Liver (tissue), 9 donors: Measurements from ENCODE around the gene EVA1C. TPM values are rescaled to one million over a fixed set of nuclear protein-coding genes. Genes with fewer than 3 reads are reported as not detected.
A peak's percentile ranks its signal among the peaks of the same experiment; 100 is the strongest.

Experiments used
- DNase-seq: peaks from one replicate; pipeline ENCODE4 v3.0.0-alpha.2; 2017; ENCODE audit warnings: low spot score
- H3K27ac ChIP-seq, 2 donors: one replicate each; pipeline ENCODE4 v1.7.0; 2013; ENCODE audit warnings: inconsistent platforms in 2 of 2, low read length in 2 of 2, control low read depth in 1 of 2, low read depth in 1 of 2, mild to moderate bottlenecking in 1 of 2
- H3K27me3 ChIP-seq, 4 donors: one replicate each; pipeline versions ENCODE4 v1.6.1 to v1.7.0; 2013; ENCODE audit warnings: low read length in 3 of 4, inconsistent platforms in 1 of 4, mild to moderate bottlenecking in 1 of 4, moderate library complexity in 1 of 4; ENCODE audit not compliant: control insufficient read depth in 4 of 4, insufficient read depth in 4 of 4
- H3K36me3 ChIP-seq, 4 donors: one replicate each; pipeline versions ENCODE4 v1.6.1 to v1.7.0; 2013; ENCODE audit warnings: low read length in 3 of 4, mild to moderate bottlenecking in 3 of 4, low read depth in 1 of 4, moderate library complexity in 1 of 4; ENCODE audit not compliant: control insufficient read depth in 4 of 4, insufficient read depth in 3 of 4
- H3K4me1 ChIP-seq, 4 donors: one replicate each; pipeline versions ENCODE4 v1.6.1 to v1.7.0; 2013; ENCODE audit warnings: low read length in 3 of 4, mild to moderate bottlenecking in 3 of 4, moderate library complexity in 1 of 4; ENCODE audit not compliant: control insufficient read depth in 4 of 4, insufficient read depth in 4 of 4
- H3K4me3 ChIP-seq, 3 donors: one replicate each; pipeline versions ENCODE4 v1.6.1 to v1.7.0; 2013; ENCODE audit warnings: low read length in 3 of 3, control low read depth in 1 of 3, low read depth in 1 of 3, mild to moderate bottlenecking in 1 of 3
- H3K9ac ChIP-seq, 2 donors: one replicate each; pipeline ENCODE4 v1.7.0; 2013; ENCODE audit warnings: low read length in 2 of 2, mild to moderate bottlenecking in 2 of 2, moderate library complexity in 2 of 2, control low read depth in 1 of 2, low read depth in 1 of 2
- H3K9me3 ChIP-seq, 4 donors: one replicate each; pipeline versions ENCODE4 v1.6.1 to v1.7.0; 2013; ENCODE audit warnings: low read length in 3 of 4; ENCODE audit not compliant: control insufficient read depth in 4 of 4
- CTCF ChIP-seq: fragments of 150-350 bp; IDR thresholded peaks from 2 replicates; pipeline ENCODE4 v1.5.1; 2017; ENCODE audit warnings: improper control_type of control experiment, low read depth, low read length; ENCODE audit not compliant: missing input control
- EGR1 ChIP-seq, 2 donors: IDR thresholded peaks; 2 replicates each; pipeline ENCODE4 v1.6.1; 2016 to 2018; ENCODE audit warnings: antibody characterized with exemption in 2 of 2, low read depth in 2 of 2
- FOXA1 ChIP-seq: IDR thresholded peaks from 2 replicates; pipeline ENCODE4 v1.6.1; 2016; ENCODE audit warnings: antibody characterized with exemption
- FOXA2 ChIP-seq: IDR thresholded peaks from 2 replicates; pipeline ENCODE4 v1.6.1; 2016; ENCODE audit warnings: antibody characterized with exemption
- GABPA ChIP-seq, 2 donors: IDR thresholded peaks in 1 of 2; conservative IDR thresholded peaks in 1 of 2; 2 replicates each; pipeline ENCODE4 v1.6.1; 2016; ENCODE audit warnings: antibody characterized with exemption in 2 of 2, mild to moderate bottlenecking in 1 of 2, moderate library complexity in 1 of 2
- HNF4A ChIP-seq, 2 donors: conservative IDR thresholded peaks; 2 replicates each; pipeline ENCODE4 v1.6.1; 2016; ENCODE audit warnings: antibody characterized with exemption in 2 of 2, mild to moderate bottlenecking in 2 of 2
- HNF4G ChIP-seq: IDR thresholded peaks from 2 replicates; pipeline ENCODE4 v1.6.1; 2016; ENCODE audit warnings: antibody characterized with exemption
- JUND ChIP-seq, 2 donors: IDR thresholded peaks; 2 replicates each; pipeline ENCODE4 v1.6.1; 2016; ENCODE audit warnings: antibody characterized with exemption in 2 of 2
- NR2F2 ChIP-seq: IDR thresholded peaks from 2 replicates; pipeline ENCODE4 v1.6.1; 2016; ENCODE audit warnings: antibody characterized with exemption
- RAD21 ChIP-seq, 2 donors: IDR thresholded peaks; 2 replicates each; pipeline ENCODE4 v1.6.1; 2016; ENCODE audit warnings: antibody characterized with exemption in 2 of 2, mild to moderate bottlenecking in 2 of 2
- REST ChIP-seq: IDR thresholded peaks from 2 replicates; pipeline ENCODE4 v1.6.1; 2016; ENCODE audit warnings: antibody characterized with exemption, mild to moderate bottlenecking
- RXRA ChIP-seq, 2 donors: IDR thresholded peaks; 2 replicates each; pipeline ENCODE4 v1.6.1; 2017 to 2018; ENCODE audit warnings: antibody characterized with exemption in 2 of 2, mild to moderate bottlenecking in 1 of 2
- SP1 ChIP-seq: IDR thresholded peaks from 2 replicates; pipeline ENCODE4 v1.6.1; 2018; ENCODE audit warnings: antibody characterized with exemption, mild to moderate bottlenecking
- TAF1 ChIP-seq: conservative IDR thresholded peaks from 2 replicates; pipeline ENCODE4 v1.6.1; 2016; ENCODE audit warnings: antibody characterized with exemption, mild to moderate bottlenecking
- YY1 ChIP-seq: IDR thresholded peaks from 2 replicates; pipeline ENCODE4 v1.6.1; 2016; ENCODE audit warnings: antibody characterized with exemption, mild to moderate bottlenecking
- WGBS: extraction: QIAGEN DNeasy Blood & Tissue Kit; methylation state at CpG from one replicate; pipeline ENCODE4 v1.1.7; 2013; 5-methylcytosine and 5-hydroxymethylcytosine counted together
- polyA plus RNA-seq, 2 donors: library from polyadenylated mRNA; stranded (reverse) in 1 of 2; unstranded in 1 of 2; fragments of 200-250 nt in 1 of 2; fragments of >200 nt in 1 of 2; fragmentation: Nextera tagmentation in 1 of 2; extraction: Ambion mirVana in 1 of 2; gene quantifications; one replicate each; pipeline versions ENCODE4 v1.2.1 to v1.2.3, GENCODE V29; 2013 to 2015
- total RNA-seq, 2 donors: library from RNA; depleted of rRNA; stranded (reverse); fragments of >200 nt; gene quantifications; one replicate each; pipeline ENCODE4 v1.2.3, GENCODE V29; 2014
- TF ChIP-seq, protein P1 (sequence below): IDR thresholded peaks from 2 replicates; pipeline ENCODE4 v1.6.1; 2016; ENCODE audit warnings: antibody characterized with exemption
- TF ChIP-seq, protein P2 (sequence below): IDR thresholded peaks from 2 replicates; pipeline ENCODE4 v1.6.1; 2016; ENCODE audit warnings: antibody characterized with exemption
- donor health status: healthy.
- donor health status: healthy.
- donor health status: healthy.
- donor health status: healthy.
- donor health status: healthy.

EVA1C gene
- total and polyA plus RNA-seq, 4 donors = 0.47 to 3.3 (median 2.4) TPM

DNA sequence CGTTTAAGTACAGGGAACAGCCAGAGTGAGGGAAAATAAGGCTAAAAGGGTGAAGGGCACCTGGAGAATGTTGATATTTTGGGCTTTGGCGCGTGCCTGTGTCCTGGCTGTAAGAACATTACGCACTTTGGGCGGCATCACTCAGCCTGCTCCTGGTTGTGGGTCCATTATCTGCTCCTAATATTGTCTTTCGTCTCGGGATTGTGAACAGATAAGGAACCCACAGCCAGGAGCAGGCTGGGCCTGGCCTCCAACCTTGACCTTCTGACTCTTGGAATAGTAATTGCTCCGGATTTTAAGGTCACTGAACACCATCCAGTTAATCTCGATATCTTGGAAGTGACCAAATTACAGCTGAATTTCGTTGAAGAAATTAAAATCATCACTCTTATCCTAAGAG, 111.0 kb downstream of the EVA1C start:
- Histone ChIP-seq H3K27me3 (no peaks in the 10 kb centered on the region), H3K9me3 (no peaks in the 10 kb centered on the region), H3K4me1 (no peaks in the 10 kb centered on the region), H3K36me3 (no peaks in the 10 kb centered on the region), H3K4me3 (no peak overlapping the region), H3K27ac (peak overlapping the region; percentile 53 to 67), H3K9ac (no peak overlapping the region)
- WGBS = 84% methylated on average over 10 of the region's 10 CpGs
- TF ChIP-seq CTCF (no peak), JUND (IDR thresholded peaks at IDR 0.05) (no peak), FOXA2 (no peak), GABPA (IDR thresholded peaks at IDR 0.05 in 1 of 2, conservative IDR thresholded peaks at IDR 0.05 in 1 of 2) (no peak), NR2F2 (no peak), RAD21 (IDR thresholded peaks at IDR 0.05) (no peak), SP1 (no peak), YY1 (no peak), HNF4A (conservative IDR thresholded peaks at IDR 0.05) (no peak), REST (no peak), FOXA1 (no peak)
- TF ChIP-seq, protein P1, sequence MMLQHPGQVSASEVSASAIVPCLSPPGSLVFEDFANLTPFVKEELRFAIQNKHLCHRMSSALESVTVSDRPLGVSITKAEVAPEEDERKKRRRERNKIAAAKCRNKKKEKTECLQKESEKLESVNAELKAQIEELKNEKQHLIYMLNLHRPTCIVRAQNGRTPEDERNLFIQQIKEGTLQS = no peak
- no peak for DNase-seq

DNA sequence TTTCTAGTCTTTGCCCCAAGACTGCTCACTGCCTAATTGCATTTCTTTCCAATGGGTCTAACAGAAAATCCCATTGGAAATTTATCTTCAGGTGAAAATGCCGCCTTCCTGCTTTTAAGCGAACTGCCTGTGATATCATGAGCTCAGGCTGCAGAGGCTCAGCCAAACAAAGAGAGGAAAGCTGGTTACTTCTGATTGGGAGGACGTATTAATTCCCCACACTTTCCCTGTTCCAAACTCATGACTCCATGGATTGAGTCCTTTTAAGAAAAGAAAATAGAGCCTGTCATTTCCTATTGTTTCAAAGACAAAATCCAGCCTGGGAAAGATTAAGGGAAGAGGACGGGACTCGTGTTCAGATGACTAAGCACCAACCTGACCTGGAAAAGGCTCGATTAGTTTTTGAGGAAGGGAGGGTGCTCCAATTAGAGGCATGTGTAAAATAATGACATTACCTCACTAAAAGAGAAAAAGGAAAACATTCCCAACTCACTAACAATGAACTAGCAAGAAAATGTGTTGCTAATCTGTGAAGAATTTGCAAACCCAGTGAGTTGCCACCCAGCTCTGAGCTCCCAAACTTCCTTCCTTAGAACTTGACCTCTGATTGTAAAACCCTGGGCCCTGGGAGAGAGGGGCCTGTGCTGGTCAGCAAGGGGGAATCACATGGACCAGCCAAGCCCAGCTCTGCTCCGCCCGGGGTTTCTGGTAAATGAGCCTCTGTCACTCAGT, 111.6 kb downstream of the EVA1C start:
- TF ChIP-seq GABPA (IDR thresholded peaks at IDR 0.05 in 1 of 2, conservative IDR thresholded peaks at IDR 0.05 in 1 of 2) = no peak
- no peak for TF ChIP-seq TAF1
- TF ChIP-seq YY1 = no peak
- TF ChIP-seq HNF4A (conservative IDR thresholded peaks at IDR 0.05) = no peak
- TF ChIP-seq JUND (IDR thresholded peaks at IDR 0.05) = peak in 1 of 2 donors; percentile 15
- no peak for TF ChIP-seq EGR1 (IDR thresholded peaks at IDR 0.05; ENCODE audit: low read depth in 2 of 2)
- TF ChIP-seq REST = no peak
- no peak for TF ChIP-seq FOXA1
- TF ChIP-seq, protein P2, sequence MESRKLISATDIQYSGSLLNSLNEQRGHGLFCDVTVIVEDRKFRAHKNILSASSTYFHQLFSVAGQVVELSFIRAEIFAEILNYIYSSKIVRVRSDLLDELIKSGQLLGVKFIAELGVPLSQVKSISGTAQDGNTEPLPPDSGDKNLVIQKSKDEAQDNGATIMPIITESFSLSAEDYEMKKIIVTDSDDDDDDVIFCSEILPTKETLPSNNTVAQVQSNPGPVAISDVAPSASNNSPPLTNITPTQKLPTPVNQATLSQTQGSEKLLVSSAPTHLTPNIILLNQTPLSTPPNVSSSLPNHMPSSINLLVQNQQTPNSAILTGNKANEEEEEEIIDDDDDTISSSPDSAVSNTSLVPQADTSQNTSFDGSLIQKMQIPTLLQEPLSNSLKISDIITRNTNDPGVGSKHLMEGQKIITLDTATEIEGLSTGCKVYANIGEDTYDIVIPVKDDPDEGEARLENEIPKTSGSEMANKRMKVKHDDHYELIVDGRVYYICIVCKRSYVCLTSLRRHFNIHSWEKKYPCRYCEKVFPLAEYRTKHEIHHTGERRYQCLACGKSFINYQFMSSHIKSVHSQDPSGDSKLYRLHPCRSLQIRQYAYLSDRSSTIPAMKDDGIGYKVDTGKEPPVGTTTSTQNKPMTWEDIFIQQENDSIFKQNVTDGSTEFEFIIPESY = no peak
- TF ChIP-seq HNF4G = no peak
- TF ChIP-seq RXRA (IDR thresholded peaks at IDR 0.05) = no peak
- TF ChIP-seq, protein P1 = no peak
- TF ChIP-seq NR2F2 = peak; percentile 72
- no peak for TF ChIP-seq SP1
- TF ChIP-seq RAD21 (IDR thresholded peaks at IDR 0.05) = no peak
- 85% methylated on average over 8 of the region's 8 CpGs for WGBS
- Histone ChIP-seq H3K4me1 (no peaks in the 10 kb centered on the region), H3K9ac (no peak overlapping the region), H3K36me3 (no peaks in the 10 kb centered on the region), H3K27ac (peak overlapping the region; percentile 53 to 67), H3K27me3 (no peaks in the 10 kb centered on the region), H3K9me3 (no peaks in the 10 kb centered on the region), H3K4me3 (no peak overlapping the region)
- DNase-seq = no peak
